GM21576 (cell line): ENCODE data around the gene SETD3.
"Not testable (repeated sequence)": the region's sequence is repeated elsewhere in the genome, so short reads cannot be mapped to it uniquely, and the experiment has no call there.

Experiments
- ATAC-seq: cut with Tn5 transposase; IDR thresholded peaks from one replicate; pipeline ENCODE4 v1.9.1; 2021; ENCODE audit warnings: mild to moderate bottlenecking, moderate library complexity; ENCODE audit not compliant: unreplicated experiment

Gene SETD3

DNA sequence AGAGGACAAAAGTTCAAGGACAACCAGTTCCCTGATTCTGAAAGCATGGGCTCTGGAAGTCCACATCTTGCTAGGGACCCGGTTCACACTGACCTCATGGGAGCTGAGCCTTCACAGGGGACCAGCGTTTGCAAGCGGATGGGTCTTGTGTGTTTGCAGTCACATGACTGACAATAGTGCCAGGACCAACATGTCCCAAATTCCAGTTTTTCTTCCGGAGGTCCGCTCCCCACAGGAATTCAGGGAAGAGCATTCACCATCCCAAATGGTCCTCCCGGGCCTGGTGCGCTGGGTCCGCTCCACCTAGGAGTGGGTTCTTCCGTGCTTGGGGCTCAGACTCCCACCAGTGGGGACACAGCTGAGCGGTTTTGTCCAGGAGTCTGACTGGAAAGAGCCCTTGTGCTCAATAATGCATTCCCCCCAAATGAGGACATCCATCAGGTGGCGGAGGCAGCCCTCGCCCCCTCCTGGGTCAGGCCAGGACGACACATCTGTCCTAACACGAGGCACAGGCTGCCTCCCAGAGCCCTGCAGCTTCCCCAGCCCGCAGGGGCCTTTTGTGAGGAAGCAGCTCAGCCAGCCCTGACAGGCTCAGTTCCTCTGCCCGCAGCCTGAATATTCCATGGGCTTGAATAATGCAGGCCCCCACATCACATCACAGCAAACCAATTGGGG lies 116.9 kb downstream of the SETD3 start:
- ATAC-seq: no peak

- no peak for ATAC-seq
Measured at GRCh38 chr14:99363051-99363450, 117.6 kb downstream of the SETD3 start.

GRCh38 chr14:99361596-99362215 lies 119.0 kb downstream of the SETD3 start:
- ATAC-seq: no peak

DNA sequence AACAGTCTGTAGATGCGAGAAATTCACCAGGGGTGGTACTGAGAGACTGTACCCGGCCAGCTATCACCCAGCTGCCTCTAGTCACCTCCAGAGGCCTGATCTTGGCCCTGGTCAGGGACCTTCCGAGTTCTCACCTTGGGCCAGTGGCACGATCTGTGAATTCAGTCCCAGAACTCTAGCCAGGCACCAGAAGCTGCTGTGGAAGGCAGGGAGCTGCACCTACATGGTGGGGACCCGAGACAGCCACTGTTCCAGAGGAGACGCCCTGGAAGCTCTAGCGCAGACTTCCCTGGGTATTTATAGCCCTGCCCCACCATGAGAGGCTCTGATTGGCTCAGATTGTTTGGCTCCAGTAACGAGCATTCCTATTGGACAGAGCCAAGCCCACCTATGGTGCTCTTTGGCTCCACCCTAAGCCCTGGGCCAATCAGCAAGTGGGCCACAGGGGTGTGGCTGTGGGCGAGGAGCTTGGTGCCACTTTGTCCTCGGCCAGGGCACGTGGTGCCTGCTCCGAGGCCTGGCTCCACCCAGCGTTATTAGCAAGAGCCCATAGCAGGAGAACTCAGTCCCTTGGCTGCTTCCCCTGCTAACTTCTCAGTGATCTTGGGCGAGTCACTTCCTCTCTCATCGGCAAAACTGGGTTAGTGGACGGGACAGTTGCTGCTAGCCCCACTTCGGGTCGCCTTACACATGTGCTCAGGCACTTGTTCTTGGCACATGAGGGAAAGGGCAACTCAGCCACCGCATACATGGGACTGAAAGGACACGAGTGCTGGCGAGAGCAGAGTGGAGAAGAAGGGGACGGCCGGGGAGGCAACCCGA lies 119.7 kb downstream of the SETD3 start:
- no peak for ATAC-seq

GRCh38 chr14:99359906-99360305 lies 120.8 kb downstream of the SETD3 start:
- ATAC-seq: no peak

- no peak for ATAC-seq
Measured at GRCh38 chr14:99357916-99358390, 122.7 kb downstream of the SETD3 start.

DNA sequence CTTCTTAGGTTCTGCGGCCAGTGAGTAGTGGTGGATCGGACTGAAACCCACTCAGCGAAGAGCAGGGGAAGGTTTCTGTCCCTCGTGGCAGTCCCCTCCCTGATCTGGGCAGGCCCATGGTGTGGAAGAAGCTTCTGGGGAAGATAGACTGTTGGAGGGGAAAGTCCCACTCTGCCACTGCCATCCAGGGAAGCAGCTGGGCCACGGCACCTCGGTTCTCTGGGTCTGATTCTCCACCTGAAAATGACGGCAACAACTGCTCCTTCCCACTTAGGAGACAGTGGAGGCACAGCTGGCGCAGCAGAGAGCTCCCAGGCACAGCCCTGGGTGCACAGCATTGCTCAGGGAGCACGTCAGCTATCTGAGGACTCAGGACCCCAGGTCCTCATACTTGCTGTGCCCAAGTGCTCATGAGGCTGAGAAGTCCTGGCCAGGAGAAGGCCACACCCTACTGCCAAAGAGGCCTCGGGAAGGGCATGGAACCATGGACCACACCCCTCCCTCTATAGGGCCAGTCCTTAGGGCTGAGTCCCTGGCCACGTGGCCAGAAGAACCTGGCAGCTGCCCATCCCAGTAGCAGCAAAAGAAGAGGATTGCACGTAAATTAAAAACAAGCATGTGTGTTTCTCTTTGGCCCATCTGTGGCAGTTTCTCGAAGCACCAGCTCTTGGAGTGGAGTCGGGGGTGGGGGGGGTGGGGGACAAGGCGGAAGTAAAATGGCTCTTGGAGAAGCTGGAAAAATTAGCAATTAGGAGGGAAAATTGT lies 123.3 kb downstream of the SETD3 start:
- no peak for ATAC-seq

DNA sequence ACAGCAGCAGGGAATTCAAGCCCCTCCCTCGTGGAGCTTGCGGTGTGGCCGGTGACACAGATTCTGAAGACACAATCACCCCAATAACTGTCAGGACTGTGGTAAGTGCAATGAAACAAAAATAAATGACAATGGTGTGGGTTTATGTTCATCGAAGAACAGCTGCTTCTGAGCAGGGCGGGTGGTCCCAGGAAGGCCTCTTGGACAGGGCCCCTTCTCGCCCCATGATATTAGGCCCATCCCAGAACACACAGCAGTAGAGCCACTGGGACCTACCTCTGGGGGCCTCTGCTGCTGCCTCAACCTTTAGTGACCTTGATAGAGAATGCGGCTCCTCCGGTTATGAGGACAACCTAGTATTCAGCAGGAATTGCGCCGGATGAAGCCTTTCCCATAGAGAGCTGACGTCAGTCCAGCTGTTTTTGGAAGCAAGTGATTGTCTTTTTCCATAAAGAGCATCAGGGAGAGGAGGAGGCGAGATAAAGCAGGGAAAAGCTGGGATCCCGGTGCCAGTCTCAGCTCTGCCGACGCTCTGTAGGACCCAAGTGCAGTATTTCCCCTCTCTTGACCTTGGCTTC lies 124.5 kb downstream of the SETD3 start:
- no peak for ATAC-seq

- no peak for ATAC-seq
Measured at GRCh38 chr14:99354166-99354875, 126.3 kb downstream of the SETD3 start.

- no peak for ATAC-seq
Measured at GRCh38 chr14:99352688-99353280, 127.9 kb downstream of the SETD3 start.

- ATAC-seq: no peak
Measured at GRCh38 chr14:99351166-99352007, 129.3 kb downstream of the SETD3 start.

GRCh38 chr14:99350751-99351150 lies 129.9 kb downstream of the SETD3 start:
- no peak for ATAC-seq

DNA sequence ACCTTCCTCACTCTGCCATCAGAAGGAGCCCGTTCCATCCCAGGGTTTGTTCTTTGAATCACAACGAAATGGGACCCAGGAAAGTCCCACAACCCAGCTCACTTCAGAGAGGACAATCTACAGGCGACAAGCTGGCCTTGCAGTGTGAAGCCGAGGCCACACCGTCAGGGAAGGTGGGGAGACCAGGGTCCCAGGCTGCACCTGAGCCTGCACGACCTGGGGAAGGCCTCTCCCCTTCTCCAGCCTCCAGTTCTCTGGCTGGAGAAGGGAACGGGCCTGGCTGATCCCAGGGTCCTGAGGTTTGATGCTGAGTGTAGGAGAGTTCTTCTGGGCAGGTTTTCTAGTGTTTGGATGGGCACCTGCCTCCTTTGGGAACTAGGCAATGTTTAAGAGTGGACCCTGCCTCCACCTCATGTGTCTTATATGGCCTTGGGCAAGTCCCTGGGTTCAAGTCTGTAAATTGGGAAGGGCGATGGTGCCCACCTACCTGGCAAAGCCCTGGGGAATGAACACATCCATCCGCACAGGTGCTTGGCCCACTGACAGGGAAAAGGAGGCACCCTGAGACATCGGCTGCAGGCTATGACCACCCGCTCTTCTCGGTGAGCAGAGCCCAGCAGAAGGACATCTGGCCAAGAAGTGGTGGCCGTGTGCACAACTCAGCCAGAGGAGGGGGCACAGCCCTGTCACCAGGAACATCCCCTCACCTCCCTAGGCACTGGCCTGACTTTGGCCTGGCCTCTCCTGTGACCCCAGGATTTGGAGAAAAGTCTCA lies 130.8 kb downstream of the SETD3 start:
- no peak for ATAC-seq

DNA sequence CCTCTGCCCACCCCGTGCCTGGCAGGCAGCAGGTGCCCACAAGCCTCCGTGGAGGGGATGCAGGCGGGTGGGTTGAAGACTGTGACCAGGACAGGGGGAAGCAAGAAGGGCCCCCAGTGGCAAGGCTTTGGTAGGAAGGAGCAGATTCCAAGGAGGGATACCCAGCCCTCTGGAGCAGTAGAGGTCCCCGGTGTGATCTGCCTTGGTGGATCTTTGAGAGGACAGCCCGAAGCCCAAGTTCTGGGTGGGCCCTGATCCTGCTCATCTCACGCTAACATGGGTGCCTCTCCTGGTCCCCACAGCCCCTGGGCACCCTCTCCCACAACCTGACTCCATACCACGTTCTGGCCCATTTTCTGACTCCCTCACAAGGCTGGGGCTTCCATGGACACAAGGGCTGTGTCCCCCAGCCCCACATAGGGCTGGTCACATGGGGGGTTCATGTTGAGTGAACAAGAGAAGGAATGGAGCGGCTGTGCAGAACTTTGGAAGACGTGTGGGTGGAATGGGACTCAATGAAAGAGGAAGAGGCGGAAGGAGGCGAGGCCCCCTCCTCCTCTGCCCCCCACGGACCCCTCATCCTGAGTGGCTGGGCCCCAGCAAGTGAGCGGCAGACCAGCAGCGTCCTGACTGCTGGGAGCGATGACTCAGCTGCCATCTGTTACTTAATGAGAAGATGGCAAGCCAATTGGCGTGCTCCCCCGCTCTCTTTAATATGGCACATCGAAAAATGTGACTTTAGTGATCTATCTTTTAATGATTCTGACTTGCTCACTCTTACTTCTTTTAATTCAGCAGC lies 131.6 kb downstream of the SETD3 start:
- ATAC-seq: no peak

DNA sequence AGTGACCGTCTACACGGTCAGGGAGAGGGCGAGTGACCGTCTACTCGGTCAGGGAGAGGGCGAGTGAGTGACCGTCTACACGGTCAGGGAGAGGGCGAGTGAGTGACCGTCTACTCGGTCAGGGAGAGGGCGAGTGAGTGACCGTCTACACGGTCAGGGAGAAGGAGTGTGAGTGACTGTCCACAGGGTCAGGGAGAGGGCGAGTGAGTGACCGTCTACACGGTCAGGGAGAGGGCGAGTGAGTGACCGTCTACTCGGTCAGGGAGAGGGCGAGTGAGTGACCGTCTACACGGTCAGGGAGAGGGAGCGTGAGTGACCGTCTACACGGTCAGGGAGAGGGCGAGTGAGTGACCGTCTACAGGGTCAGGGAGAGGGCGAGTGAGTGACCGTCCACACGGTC lies 132.4 kb downstream of the SETD3 start:
- not testable (repeated sequence) for ATAC-seq
